NCI-H226 (cell line): ENCODE results near the gene DGUOK.
"Not testable (repeated sequence)": the region's sequence is repeated elsewhere in the genome, so short reads cannot be mapped to it uniquely, and the experiment has no call there.

ENCODE experiments used
- DNase-seq: peaks from one replicate; pipeline ENCODE4 v3.0.0-alpha.2; 2015

Gene DGUOK

DNA sequence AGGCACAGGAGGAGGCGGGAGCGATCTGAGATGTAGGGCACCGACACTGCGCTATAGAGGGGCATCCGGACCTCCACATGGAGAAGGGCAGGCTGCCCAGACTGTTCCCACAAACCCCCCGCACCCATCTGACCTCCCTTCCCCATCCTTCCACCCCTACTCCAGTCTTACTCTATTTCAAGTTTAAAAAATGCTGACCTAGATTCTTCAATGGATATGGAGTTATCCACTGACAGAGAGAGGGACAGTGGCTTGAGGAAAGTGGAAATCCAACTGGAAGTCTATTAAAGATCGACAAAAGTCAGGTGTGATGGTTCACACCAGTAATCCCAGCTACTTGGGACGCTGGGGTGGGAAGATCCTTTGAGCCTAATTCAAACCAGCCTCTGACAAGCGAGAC is 5.1 kb upstream of the DGUOK start:
- DNase-seq, result no peak

DNA sequence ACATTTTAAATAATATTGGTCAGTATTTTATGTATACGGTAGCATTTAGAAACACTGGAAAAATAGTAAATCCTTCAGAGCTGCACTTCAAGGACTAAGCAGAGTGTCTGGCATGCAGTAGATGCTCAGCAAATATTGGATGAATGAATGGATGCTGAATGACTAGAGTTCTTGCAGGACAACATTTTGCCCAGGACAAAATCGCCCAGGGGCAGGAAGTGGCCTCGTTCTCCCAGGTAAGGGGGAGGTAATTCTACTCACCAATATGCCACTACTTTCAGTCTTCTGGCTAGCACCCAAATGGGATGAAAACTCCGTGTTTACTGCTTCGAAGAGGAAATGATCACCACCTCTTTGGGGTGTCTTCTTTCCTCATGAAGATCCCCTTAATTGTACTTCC is 4.0 kb upstream of the DGUOK start:
- no peak for DNase-seq

DNA sequence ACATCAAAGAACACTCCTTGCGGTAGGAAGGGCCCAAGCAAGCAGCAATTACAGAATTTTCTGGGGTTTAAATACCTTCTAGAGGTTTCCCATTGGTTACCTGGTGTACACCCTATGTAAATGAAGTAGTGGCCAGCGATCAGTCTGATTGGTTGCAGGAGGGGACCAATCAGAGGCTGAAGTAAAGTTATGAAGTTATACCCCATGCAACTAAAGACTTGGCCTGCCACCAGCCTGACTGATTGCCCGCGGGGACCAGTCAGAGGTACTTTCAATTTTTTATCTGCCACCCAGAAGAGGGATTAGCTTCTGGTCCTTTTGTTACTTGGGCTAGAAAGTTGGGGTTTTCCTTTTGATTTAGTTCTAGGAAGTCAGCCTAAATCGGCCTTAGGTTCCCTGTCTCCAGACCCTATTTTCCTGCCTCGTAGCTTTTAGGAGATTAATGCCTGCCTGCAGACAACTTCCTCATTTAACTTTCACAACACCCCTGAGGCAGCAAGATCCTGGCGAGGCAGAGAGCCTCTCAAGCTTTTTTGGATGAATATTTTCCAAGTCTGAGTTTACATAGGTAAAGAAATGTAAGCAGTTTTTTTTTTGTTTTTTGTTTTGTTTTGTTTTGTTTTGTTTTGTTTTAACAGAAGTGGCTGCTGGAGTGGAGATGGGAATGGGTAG is 1.5 kb upstream of the DGUOK start:
- DNase-seq, result peak; percentile 69

DNA sequence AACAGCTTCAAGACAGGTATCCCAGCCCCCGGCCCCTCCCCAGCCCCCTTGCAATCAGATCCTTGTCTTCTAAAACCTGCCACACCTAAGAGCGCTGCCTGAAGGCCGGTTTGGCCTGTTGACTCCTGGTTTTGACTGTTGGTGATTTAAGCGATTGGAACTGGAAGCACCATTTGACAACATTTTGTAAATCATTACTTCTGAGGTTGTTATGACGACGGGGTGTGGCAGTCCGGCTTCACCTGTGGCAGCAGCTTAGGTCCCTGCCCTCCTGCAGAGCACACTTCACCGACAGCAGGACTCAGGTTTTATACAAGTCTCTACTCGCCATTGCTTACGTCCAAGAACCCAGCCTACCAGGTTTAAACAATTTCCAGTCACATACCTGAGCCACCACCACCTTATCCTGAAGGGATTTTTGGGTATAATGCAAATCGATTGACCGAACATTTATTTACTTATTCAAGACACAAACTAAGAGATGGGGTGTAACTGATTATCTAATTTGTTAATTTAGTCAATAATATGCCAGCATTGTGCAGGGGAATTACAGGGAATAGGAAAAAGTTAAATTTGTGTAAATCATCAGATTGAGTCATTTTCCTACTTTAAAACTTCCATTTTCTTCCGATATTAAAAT is 707 bp upstream of the DGUOK start:
- DNase-seq, result no peak

DNA sequence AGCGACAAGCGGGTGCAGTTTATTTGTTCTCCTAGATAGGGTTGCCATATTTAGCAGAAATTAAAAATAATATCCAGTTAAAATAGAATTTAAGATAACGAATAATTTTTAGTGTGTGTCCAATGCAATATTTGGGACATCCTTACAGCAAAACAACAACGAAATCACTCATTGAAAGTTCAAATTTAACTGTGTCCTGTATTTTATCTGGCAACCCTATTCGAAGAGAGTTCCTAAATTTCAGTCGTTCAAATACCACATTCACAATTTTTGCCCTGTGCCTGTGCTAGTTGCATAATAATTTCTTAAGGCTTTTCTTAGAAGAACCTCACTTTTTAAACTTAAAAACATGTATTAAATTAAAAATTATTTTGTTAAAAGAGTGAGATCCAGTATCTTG is 664 bp downstream of the DGUOK start:
- no peak for DNase-seq

DNA sequence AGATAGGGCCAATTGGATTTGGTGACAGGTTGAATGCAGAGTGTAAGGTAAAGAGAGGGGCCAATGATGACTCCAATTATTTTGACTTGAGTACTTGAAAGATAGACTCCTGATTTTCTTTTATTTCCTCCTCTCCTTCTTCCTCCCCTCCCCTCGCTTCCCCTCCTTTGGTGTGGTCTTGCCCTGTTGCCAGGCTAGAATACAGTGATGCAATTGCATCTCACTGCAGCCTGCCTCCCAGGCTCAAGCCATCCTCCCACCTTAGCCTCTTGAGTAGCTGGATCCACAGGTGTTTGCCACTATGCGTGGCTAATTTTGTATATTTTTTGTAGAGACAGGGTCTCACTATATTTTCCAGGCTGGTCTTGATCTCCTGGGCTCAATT is 2.3 kb downstream of the DGUOK start:
- DNase-seq, result no peak

DNA sequence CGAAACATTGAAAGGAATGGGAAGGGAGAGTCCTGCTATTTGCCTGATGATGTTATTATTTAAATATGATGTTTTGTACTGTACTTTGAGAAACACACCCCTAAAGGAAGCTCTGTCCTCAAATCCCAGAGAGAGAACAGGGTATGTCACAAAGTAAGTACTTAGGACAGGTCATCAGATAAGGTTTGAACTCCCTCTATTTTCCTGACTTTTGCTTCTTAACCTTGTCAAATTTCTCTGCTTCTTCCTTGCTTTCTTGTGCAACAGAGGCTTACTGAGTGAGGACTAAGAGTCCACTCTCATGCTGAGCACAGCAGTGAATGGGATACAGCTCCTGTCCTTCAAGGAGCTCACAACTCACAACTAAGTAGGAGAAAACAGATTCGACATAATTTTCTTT is 3.7 kb downstream of the DGUOK start:
- DNase-seq, result no peak

DNA sequence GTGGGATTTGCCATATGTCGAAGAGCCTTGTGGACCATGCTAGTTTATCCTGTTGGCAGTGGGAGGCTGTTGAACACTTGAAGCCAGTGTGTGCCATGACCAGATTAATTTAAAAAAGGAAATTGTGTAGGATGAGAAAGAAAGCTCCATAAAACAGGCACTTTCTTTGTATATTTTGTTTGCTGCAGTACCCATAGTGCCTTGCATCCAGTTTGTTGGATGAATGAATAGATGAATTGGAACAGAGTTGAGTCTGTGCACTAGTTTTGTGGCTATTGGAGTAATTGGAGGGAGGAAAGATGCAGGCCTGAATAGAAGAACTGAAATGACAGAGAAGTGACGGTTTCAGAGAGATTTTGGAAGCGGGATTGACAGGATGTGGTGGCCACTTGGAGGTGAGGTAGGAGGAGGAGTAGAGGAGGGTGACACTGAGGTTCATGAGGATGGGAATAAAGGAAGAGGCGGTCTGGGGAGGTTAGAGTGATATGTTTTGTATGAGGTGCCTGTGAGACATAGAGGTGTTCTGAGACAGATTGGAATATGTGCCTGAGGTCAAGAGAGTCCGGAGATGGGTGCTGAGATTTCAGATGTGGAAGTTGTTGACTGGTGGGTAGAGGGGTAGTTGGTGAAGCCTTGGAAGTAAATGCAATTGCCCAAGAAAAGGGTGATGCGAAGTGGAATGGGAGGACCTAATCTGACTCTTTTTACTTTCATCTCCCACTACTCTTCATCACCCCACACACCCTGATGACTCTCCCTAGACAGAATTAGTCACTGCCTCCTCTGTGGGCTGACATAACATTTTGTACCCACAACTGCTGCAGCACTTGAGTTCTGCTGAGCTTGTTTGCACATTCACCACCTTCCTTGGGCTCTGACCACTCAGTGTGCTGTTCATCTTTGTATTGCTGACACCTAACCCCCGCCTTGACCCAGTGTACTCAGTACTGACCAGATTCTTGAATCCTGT is 5.1 kb downstream of the DGUOK start:
- DNase-seq, result peak; percentile 34

DNA sequence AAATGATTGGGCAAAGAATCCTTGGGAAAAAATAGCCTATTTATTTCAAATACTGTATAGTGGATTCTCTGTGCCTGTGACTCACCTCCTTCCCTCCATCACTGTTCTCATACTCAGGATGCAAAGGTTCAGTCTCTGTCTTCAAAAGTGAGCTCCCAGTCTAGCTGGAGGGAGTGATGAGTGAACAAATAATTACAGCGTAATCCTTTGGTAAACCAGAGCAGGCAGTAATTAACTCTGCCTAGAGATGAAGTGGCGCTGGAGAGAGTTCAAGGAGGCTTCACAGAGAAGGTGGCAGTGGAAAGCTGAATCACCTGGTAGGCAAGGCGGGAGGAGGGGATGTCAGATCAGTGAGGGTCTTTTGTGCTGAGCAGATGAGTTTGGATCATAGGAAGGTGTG is 6.5 kb downstream of the DGUOK start:
- DNase-seq, result no peak

DNA sequence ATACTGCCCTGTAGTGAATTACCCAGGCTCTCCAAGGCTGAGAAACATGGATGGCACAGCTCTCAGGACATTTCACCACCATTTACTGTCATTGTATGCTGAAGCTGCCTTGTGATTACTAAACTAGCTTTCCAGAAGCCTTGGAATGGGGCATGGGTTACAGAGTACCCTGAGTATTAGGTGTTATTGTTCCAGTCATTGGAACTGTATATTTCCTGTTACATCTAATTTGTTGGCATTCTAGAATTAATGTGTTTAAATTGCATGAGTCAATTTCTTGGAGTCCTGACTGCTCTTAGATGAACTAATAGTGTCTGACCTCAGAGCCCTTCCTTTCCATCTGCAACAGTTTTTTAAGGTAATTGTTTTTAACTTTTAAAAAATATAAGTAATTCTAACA is 9.0 kb downstream of the DGUOK start:
- no peak for DNase-seq

DNA sequence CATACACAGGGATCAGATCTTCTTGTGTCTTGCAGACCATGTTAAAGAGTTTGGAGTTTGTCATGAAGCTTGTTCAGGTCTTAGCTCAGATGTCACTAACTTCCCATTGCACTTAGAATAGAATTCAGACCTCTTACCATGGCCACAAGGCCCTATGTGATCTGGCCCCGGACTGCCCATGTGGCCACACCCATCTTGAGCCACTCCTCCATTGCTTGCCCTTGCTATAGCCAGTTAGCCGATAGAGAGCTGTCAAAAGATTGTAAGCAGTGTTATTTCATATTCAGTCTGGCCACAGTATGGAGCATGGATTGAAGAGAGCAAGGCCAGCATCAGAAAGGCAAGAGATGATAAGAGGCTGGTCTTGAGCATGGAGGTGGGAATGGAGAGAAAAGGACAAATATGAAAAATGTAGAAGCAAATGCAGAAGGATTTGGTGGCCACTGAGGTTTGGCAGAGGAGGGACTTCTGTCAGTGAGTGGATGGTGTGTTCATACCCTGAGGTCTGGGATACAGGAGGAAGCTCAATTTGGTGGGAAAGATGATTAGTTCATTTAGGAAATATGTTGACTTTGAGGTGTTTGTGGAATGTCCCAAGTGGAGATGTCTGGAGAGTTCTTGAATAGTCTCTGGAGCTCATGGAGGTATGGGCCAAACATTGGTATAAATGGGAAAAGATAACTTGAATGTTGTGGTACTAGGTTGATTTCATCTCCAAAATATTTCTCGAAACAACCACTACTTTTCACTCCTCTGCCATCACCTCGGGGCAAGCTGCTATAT is 10.6 kb downstream of the DGUOK start:
- peak; percentile 53 for DNase-seq

DNA sequence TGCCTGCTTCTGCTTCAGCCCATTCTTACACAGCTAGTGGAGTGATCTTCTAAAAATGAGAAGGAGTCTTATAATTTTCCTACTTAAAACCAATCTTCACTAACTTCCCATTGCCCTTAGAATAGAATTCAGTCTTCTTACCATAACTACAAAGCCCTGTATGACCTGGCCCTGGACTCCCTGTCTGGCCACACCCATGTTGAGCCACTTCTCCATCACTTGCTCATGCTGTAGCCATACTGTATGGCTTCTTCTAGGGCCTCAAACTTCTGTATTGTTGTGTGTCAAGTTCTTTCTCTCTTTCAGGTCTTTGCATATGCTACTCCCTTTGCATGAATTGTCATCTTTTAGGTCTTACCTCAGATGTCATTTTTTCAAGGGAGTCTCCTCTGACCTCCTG is 11.2 kb downstream of the DGUOK start:
- no peak for DNase-seq

DNA sequence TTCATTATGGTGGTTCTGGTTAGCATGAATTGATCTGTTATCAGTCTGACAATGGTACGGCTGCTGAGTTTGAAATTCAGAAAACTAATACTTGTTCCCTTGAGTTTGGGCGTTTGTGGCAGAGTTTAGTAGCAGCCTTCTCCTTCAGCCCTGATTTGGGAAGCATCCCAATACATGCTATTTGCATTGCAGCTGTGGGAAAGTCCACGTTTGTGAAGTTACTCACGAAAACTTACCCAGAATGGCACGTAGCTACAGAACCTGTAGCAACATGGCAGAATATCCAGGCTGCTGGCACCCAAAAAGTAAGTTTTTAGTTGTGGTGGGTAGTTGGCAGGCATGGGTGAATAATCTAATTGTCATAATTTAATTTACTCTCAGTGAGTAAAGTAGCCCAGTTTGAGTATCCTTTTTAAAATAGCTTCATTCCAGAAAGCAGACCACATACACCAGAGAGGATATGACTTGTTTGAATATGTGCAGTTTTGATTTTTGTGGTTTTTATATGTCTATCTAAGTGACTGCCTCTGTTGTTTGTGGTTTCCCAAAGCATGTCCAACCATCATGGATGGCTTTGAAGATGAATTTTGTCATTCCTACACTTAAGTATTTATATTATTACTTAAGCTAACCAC is 12.2 kb downstream of the DGUOK start:
- peak; percentile 46 for DNase-seq

DNA sequence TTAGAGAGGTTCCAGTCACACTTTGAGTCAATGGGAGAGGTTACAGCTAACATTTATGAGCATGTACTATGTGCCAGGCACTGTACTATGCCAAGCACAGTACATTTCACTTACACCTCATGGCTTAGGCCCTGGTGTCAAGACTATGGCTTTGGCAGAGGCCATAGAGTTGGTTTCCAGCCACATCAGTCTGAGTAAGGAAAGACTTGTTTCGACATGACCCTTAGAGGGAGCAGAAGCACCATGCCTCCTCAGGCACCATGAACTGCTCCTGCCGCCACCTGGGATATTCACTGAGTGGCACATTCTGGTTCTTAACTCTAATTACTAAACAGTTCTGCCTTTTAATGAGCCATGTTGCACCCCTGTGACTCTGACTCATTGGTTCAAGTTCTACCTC is 12.7 kb downstream of the DGUOK start:
- DNase-seq, result peak; percentile 37

DNA sequence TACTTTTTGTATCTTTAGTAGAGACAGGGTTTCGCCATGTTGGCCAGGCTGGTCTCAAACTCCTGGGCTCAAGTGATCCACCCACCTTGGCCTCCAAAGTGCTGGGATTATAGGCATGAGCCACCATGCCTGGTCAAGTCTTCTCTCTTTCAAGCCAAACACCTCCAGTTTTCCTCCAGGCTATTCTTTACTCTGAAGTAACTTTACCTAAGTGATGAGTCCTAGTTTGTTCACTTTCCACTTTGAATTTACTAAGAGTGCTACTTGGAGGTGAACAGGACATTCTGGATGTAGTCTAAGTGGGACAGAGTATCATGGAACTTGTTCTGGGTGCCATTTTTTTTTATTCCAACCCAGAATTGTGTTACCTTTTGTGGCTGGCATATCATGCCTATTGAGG is 13.4 kb downstream of the DGUOK start:
- DNase-seq, result not testable (repeated sequence)

DNA sequence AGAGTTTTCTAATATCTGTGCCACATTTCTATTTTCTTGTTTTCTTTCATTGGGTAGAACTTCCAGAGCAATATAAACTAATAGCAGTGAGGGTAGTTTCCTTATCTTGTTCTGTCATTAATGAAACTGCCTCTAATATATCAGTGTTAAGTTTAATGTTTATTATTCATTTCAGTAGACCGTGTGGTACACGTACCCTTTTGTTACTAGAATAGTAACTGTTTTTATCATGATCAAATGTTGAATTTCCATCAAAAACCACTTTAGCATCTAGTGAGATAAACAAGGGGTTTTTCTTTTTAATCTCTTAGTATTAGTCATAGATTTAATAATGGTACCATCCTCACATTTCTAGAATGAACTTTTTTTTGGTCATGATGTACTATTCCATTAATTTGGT is 16.0 kb downstream of the DGUOK start:
- DNase-seq, result no peak

DNA sequence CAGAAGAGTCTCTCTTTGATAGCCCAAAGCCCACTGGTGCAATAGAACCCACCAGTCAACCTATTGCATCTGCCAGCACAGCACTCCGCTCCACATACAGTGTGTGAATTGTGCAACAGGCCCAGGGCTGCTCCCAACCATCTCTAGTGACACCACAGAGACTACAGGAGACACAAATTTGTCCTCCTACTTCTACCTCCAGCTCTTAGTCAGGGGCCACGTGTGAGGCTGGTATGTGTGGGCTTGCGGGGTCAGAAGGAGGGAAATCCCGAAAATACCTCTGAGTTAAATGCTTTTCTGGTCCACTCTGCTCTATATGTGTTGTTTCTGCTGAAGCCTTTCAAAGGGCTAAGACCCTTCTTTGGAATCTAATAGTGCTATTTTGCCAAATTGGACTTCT is 18.0 kb downstream of the DGUOK start:
- no peak for DNase-seq

DNA sequence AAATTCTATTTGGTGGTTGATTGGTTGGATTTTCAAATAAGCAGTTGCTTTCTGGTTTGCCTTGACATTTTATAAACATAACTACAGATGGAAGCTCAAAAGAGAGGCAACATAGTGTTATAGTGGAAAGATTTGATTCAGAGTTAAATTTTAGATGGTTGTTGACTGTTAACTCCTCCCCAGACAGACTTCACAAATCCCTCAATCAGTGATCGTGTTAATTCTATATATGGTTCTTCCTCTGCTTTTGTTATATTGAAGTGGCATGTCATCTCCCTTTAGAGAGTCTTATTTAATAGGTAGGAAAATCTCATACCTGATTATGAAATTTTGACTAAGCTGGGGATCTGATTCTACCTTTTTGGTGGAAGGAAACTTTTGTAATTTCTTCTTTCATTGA is 19.5 kb downstream of the DGUOK start:
- no peak for DNase-seq

DNA sequence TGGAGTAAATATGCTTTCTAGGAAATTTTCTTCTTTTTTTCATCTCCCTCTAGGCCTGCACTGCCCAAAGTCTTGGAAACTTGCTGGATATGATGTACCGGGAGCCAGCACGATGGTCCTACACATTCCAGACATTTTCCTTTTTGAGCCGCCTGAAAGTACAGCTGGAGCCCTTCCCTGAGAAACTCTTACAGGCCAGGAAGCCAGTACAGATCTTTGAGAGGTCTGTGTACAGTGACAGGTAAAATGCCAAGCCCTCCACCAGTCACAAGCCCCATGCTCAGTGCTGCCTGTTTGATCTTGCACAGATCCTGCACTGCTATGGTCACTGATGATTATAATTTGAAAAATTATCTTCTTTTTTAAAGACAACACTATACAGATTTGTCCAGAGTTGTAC is 20.0 kb downstream of the DGUOK start:
- no peak for DNase-seq

DNA sequence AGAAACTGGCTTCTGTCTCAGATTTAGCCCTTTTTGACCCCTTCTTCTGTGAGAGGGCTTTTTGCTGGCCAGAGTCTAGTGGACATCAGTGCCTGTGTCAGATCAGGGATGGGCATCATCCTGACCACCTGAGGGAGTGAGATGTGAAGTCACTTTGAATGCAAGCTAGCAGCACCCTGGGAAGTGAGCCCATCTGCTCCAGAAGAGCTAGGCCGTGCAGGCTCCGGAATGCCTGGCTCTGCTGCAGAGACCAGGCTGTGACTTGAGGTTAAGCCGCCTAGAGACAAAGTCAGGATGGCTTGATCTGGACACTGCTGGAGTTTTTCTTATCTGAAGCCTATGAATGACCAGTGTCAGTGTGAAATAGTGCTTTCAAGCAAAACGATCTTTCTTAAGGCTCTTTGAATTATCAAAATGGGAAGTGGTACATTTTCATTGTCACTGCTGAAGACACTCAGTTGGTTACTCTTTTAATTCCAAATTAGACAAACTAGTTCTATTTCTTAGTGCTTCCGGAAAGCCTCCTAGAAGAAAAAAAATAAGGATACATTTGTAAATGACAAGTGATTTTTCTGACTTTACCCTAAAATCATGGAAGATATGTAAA is 20.8 kb downstream of the DGUOK start:
- no peak for DNase-seq

DNA sequence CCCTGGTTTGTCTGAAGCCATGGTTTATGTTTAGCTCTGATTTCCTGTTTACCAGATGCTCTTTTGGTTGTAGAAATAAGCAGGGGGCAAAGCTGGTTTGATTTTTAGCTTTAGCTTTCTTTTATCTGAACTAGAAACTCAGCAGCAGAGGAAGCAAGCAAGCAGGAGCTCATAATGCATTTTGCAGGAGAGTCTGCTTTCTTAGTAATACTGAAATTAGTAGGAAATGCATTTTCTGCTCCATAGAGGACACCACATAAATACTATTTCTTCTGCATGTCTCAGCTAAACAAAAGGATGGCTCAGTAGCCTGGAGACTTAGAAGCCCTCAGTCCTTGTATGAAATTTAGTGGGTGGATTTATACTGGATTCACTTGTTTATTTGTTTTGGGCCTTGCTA is 23.1 kb downstream of the DGUOK start:
- DNase-seq, result no peak
